ENCODE measurements around the gene COG5.

- TF ChIP-seq BHLHE40 (IDR thresholded peaks at IDR 0.05; ENCODE audit: borderline replicate concordance), result no peak
- TF ChIP-seq ZNF384 (IDR thresholded peaks at IDR 0.05), result no peak
- no peak for TF ChIP-seq NFRKB (IDR thresholded peaks at IDR 0.05)
- TF ChIP-seq FOXM1 (IDR thresholded peaks at IDR 0.05; ENCODE audit: borderline replicate concordance), result no peak
- TF ChIP-seq LEF1 (IDR thresholded peaks at IDR 0.05; ENCODE audit: borderline replicate concordance), result no peak
- no peak for TF ChIP-seq FOXA1 (IDR thresholded peaks at IDR 0.05)
- TF ChIP-seq SUZ12 (IDR thresholded peaks at IDR 0.05), result no peak
Measured at GRCh38 chr7:107327986-107328569, 235.6 kb downstream of the COG5 start.

Data from HEK293T (cell line).